PC-9 (cell line): ENCODE measurements around the gene SPIB.

Experiments used
- EZH2 ChIP-seq: fragments of 200-600 bp; sonication (generic); IDR thresholded peaks from 2 replicates; pipeline ENCODE4 v1.8.0; 2017; ENCODE audit warnings: antibody characterized with exemption, low read depth
- TF ChIP-seq, protein P1 (sequence below): fragments of 200-600 bp; sonication (generic); conservative IDR thresholded peaks from 2 replicates; pipeline ENCODE4 v1.6.1; 2017; ENCODE audit warnings: mixed run types, antibody characterized with exemption, mild to moderate bottlenecking, moderate library complexity

DNA sequence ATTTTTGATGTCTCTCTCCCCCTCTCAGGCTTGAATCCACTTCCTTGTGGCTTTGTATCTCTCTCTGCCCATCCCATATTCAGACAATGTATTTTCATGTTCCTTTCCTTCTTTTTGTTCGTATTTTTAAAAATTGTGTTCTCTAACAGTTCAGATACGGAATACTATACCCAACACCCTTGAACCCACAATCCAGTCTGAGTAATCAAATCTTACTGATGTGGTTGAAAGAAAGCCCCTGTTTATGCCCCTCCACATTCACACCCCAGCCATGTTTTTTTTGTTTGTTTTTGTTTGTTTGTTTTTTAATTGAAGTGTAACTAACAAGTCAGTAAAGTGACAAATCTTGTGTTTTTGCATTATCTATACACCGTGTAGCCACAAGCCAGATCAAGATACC, 1.4 kb downstream of the SPIB start:
- no peak for TF ChIP-seq EZH2
- TF ChIP-seq, protein P1, sequence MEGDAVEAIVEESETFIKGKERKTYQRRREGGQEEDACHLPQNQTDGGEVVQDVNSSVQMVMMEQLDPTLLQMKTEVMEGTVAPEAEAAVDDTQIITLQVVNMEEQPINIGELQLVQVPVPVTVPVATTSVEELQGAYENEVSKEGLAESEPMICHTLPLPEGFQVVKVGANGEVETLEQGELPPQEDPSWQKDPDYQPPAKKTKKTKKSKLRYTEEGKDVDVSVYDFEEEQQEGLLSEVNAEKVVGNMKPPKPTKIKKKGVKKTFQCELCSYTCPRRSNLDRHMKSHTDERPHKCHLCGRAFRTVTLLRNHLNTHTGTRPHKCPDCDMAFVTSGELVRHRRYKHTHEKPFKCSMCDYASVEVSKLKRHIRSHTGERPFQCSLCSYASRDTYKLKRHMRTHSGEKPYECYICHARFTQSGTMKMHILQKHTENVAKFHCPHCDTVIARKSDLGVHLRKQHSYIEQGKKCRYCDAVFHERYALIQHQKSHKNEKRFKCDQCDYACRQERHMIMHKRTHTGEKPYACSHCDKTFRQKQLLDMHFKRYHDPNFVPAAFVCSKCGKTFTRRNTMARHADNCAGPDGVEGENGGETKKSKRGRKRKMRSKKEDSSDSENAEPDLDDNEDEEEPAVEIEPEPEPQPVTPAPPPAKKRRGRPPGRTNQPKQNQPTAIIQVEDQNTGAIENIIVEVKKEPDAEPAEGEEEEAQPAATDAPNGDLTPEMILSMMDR = no peak
